OCI-LY3 (cell line): Measurements from ENCODE around the gene BABAM2.

Experiments
- EZH2phosphoT487 ChIP-seq: fragments of 200-600 bp; shearing (Covaris generic); IDR thresholded peaks from 2 replicates; pipeline ENCODE4 v1.6.1; 2018; ENCODE audit warnings: antibody characterized with exemption, mixed run types, low read depth
- TF ChIP-seq, protein P1 (sequence below): fragments of 200-600, 300-600 bp; sonication (generic); IDR thresholded peaks from 2 replicates; pipeline ENCODE4 v1.5.1; 2014; ENCODE audit warnings: antibody characterized with exemption, low read length, low read depth

DNA sequence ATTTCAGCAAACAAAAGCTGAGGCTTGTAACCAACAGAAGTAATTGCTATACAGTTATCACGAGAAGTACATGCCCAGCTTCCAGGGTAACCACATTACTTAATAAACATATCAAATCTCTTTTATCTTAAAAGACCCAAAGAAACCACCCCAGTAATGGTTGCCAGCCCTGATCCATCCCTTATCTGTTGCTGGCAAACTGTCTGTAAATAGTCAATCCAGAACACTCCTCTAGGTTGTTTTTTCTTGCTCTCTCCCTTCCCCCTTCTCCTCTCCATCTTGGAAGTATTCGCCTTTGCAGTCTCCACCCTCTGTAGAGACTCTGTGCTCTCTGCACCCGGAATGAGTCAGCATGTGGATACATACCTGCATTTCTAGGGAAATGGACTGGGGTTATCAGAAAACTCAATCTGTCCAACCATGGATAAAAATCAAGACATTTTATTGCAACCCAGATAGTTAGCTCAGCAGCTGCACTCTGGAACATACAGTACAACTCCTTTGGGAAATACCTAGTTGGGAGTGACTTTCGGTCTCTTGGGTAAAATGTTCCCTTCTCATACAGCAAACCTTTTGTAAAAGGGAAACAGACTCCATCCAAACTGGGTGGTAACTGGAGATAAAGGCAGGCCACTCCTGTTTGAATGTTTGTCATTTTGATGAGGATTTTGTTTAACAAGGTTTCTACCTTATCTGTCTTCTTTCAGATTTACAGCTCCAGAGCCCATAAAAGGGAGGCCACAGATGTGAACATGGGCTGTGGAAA lies 378.7 kb downstream of the BABAM2 start:
- TF ChIP-seq, protein P1, sequence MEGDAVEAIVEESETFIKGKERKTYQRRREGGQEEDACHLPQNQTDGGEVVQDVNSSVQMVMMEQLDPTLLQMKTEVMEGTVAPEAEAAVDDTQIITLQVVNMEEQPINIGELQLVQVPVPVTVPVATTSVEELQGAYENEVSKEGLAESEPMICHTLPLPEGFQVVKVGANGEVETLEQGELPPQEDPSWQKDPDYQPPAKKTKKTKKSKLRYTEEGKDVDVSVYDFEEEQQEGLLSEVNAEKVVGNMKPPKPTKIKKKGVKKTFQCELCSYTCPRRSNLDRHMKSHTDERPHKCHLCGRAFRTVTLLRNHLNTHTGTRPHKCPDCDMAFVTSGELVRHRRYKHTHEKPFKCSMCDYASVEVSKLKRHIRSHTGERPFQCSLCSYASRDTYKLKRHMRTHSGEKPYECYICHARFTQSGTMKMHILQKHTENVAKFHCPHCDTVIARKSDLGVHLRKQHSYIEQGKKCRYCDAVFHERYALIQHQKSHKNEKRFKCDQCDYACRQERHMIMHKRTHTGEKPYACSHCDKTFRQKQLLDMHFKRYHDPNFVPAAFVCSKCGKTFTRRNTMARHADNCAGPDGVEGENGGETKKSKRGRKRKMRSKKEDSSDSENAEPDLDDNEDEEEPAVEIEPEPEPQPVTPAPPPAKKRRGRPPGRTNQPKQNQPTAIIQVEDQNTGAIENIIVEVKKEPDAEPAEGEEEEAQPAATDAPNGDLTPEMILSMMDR: no peak
- TF ChIP-seq EZH2phosphoT487: no peak
